Pulmonary artery endothelial cell (primary cell): ENCODE measurements around the gene TMEM273. TPM values are rescaled to one million over a fixed set of nuclear protein-coding genes. Genes with fewer than 3 reads are reported as not detected.

Source experiments
- DNase-seq: peaks from one replicate; pipeline ENCODE4 v3.0.0-alpha.2; 2011; ENCODE audit warnings: low read depth, low spot score
- total RNA-seq: library from RNA; depleted of rRNA; stranded (reverse); fragments of >200 nt; gene quantifications from 2 replicates; pipeline ENCODE4 v1.2.3, GENCODE V29; 2014

Gene TMEM273
- total RNA-seq, 1 donor from 2014 or later, result 1.3 TPM

DNA sequence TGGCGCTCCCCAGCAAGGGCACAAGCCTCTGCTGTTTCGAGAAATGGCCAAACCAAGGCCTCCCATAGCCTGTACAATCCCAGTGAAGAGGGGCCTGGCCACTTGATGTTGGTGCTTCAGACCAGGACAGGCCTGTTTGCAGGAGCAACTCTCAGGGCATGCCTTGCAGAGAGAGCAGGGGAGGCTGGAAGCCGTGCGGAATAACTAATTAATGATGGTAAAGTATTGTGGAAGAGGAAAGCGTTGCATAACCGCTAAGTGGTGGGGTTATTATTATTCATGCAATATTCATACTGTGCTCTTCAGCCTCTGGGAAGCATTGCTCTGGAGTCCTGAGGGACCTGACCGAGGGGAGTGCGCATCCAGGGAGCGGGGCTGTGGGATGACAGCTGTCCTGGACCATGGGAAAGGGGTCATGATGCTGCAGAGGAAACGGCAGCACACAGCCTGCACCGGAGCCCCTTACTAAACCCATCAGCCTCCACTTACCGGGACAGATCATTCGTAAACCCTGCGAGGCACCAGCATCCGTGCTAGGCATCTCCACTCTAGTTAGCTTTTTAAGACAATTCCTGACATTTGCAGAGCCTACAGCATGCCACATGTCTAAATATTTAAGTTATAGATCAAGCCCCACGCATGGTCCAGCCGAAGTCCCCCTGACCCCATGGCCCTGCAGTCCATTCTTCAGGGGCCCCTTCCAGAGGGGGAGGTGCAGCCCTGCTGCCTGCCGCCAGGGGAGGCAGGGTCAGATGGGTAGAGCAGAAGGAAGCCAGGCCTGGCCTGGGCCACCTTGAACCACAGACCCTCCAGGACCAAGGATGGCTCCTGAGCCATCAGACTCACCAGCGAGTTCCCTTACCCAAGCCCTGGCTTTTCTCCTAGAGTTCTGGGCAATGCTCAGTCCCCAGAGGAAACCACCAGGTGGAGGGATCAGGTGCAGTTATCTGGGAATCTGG lies 11.6 kb downstream of the TMEM273 start:
- DNase-seq, result no peak

DNA sequence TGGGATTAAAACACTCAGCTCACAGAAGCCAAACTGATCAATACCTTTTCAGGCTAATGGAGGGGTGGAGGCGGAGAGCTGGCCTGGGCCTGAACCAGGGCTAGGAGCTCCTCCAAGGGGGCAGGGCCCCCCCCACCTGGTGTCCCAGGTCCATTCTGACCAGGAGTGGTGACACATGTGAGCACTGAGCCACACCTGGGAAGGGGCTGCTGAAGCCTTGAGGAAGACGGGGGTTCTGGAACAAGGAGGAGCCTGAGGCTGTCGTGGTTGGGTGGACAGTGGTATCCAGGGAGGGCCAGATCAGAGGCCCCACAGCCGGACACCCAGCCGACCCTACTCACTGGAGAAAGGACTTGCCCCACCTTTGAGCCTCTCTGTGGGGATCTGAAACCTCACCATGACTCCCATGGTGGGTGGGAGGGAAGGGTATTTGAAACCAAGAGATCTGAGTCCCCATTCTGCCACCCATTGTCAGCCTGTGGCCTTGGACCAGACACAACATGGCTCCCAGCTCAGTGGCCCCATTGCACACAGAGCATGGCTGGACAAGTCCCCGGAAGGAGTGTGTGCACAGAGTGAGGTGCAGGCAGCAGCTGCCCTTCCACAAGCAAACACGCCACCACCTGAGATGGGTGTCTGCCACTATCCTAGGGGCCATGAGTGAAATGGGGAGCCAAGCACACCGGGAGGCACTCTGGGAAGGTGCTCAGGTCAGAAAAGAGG lies 12.4 kb downstream of the TMEM273 start:
- no peak for DNase-seq

DNA sequence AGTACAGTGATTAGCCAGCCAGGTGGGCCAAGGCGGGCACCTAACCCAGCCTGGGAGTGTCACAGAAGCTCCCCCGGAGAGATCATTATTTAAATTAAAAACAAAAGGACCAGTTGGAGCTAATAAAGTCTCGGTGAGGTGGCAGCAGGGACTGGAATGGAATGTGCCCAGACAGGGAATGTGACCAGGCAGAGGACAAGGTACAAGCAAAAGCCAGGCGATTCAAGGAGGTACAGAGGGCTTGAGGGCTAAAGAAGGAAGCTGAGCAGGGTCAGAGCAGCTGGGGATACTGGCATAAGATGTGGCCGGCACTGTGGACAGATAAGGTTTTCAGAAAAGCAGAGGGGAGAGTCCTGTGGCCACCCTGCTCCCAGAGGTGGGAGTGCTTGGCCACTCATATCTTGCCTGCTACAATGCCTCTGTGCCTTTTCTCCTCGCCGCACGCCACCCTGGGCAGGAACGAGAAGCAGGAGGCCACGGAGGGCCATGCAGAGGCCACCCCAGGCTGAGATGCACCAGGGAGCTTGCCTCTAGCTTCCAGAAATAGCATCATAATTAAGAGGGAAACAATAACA lies 13.2 kb downstream of the TMEM273 start:
- DNase-seq, result no peak

DNA sequence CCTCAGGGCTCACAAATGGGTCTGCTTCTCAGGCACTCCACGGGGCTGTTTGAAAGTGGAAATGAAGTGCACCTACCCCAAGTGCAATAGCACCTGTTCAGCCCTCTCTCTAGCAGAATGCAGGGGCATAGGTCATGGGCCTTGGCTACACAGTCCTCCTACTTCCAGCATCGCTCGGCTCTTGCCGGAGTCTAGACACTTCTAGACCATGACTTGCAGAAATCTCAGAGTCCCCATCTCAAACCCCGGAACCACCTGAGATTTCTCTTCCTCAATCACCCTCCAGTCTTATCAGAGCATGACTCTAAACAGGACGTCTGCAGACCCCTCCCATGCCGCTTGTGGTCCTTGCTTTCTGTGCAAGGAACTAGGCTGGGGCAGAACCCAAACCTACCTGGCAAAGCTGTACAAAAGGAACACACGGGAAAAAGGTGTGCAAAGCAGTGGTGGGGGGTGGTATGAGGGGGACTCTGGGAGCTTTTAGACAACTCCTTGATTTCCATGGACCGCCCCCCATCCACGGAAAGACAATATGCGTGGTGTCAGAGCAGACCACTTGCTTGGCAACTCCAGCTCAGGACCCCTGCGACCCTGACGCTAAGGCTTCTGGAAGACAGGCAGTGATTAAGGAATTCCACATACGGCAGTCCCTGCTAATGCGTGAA lies 13.8 kb downstream of the TMEM273 start:
- DNase-seq, result no peak

DNA sequence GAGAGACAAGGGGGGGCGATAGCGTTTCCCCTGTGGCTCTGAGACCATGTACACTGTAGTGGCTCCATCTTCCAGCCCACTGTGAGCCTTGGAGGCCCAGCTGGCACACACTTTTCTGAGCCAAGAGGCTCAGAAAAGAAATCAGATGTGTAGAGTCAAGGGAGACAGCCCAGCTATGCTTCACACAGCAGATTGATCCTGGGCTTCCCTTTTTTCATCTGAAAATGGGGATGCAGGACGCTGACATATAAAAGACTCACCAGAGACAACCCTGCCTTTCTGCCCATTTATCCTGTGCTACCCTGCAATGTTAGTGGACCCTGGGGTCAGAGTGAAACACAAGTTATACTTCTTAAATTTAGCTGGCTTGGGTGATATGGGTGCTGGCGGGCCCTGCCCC lies 14.3 kb downstream of the TMEM273 start:
- no peak for DNase-seq

DNA sequence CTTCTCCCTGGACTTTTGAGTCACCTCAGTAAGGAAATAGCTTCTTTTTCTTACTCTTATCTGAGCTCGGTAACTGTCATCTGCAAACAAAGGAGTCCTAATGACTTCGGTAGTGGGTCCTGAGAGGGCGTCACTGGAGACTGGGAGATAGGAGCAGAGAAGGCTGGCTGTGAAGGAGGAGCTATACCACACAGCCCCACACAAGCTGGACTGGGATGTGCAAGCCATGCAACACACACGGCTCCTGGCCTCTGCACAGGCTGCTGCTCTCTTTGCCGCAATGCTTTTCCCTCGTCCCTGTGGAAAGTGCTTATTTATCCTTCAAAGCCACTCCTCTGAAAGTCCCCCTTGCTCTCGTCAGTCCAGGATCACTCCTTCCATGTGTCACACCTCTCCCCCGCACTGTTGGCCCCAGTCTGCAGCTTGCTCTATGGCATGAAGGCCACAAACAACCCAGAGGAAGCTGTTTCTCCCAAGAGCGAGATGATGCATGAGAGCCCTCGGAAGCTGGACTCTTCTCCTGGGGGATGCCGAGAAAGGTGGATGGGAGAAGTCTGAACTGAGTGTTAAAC lies 14.9 kb downstream of the TMEM273 start:
- no peak for DNase-seq

DNA sequence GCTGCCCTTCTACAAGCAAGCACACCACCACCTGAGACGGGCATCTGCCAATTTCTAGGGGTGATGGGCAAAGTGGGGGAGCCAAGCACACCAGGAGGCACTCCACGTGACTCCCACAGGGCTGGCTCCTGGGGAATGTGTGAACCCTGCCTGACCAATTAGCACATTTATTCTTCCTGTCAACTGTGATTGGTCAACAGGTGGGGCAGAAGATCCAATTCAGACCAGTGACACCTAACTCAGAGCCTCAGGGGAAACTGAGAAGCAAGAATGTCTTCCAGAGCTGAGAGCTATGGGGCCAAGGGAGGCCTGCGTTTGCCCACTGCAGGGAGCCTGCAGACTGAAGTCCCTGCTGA lies 15.4 kb downstream of the TMEM273 start:
- DNase-seq, result no peak

DNA sequence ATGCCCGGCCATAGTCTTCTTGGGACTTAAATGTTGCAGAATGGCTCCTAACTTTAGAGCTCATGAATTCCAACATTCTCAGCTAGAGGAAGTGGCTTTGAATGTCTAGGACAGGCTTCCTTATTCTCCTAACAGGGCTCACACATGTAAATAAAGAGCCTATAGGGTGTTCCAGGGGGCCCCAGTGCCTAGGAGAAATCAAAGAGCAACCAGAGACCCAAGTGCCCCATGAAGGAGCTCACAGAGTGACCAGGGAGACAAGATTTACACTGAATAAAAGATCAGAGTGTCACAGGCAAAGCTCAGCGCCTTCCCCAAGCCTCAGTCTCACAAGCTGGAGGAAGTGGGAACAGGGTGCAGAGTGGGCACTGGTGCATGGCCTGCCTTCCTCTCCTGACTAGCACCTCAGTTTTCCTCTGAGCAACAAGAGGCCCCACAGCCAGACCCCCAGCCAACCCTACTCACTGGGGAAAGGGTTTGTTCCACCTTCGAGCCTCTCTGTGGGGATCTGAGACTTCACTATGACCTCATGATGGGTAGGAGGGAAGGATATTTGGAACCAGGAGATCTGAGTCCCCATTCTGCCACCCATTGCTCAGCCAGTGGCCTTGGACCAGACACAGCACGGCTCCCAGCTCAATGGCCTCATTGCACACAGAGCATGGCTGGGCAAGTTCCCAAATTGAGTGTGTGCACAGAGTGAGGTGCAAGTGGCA lies 16.0 kb downstream of the TMEM273 start:
- no peak for DNase-seq

DNA sequence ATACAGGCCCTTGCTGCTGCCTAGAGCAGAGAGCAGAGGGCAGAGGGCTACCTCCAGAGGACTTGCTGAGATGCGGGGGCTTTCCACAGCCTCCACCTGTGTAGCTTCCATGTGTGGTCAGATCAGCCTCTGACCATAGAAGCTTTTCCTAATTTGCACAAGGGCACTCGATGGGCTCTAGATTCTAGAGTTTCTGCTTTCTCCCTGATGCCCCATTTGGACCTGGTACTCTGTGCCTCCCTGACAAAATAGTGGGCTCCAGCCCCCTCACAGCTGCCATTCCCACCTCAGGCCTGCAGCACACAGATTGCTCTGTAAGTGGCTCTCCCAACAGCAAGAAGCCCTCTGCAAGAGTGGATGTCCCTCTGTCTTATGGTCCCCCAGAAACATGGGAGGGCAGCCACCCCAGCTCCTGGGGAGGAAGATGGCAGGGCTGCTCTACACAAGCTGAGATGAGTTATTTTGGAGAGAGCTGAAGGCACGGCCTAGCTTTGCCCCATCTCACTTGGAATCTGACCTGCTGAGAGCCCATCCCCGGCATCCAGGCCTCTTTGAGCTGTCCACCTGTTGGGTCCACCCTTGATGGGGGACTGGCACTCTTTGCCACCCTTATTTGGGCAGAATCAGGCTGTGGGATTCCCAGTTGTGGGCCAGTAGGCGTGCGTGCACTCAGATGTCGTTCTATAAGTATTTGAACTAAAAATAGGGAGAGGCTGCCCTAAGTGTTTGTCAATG lies 16.7 kb downstream of the TMEM273 start:
- no peak for DNase-seq

DNA sequence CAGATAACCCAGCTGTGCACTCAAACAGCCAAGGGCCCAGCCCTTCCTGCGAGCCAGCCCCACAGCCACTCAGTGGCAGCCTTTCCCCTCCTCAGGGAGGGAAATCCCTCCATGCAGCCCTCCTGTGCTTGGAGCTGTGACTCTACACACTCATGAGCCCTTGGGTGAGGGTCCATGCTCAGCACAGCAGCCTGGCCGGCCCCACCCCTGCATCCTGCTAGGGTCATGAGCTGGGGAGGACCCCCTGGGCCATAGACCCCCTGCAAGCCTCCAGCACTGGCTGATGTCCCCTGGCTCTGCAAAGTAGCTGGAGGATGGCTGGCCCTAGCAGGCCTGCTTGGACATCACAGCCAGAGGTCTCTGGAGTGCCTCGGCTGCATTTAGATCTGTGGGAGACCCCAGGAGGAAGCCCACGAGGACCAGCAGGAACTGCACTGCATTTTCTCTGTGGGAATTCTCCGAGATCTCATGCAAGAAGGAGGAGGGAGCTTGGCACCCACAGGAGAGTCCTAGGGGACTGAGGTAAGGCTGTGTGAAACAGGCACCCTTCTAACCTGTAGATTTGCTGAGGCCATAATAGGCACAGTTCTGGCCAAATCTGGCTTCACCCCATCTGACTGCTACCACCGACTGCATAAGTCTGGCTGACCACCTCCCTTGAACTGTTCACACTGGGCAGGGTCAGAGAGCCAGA lies 17.4 kb downstream of the TMEM273 start:
- no peak for DNase-seq

DNA sequence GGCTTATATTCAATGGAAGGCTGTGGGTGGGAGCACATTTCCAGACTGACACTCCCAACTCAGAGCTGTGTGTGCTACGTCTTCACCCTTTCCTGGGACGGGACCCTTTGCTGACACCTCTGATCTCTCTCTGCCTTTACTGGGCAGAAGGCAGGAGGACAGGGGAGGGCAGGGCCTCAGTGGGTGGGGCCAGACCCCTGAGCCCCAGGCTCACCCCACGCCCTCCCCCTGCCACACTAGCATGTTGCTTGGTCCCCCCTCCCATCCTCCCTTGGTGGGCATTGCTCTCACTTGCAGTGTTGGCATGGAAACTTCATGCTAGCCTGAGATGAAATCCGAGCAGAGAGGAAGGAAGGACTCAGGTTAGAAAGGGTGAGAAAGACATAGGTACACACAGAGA lies 18.4 kb downstream of the TMEM273 start:
- no peak for DNase-seq

DNA sequence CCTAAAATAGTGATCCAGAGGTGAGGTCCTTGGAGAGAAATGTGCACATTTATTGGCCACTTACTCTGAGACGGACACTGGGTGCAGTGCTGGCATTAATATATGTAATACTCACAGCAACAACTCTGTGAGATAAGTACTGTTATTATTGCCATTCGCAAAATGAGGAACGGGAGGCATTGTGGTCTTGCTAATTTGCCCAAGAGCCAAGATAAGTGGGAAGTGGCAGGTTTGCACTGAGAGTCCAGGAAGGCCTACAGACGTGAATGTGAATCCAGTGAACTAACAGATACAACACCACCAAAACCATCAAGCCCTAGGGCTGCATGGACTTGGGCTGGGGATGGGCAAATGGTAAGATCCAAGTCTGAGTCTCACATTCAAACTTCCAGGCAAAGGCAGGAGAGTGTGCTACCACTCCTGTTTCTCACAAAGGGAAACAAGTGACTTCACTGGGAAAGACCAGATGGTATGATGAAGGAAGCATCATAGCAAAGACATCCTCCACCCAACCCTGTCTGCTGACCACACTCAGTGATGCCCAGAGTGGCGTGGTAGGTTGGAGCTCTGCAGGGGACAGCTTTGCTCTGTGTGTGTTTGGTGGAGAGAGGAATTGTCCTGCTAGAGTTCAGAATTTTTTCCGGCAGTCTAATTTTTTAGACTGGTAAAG lies 19.2 kb downstream of the TMEM273 start:
- no peak for DNase-seq

DNA sequence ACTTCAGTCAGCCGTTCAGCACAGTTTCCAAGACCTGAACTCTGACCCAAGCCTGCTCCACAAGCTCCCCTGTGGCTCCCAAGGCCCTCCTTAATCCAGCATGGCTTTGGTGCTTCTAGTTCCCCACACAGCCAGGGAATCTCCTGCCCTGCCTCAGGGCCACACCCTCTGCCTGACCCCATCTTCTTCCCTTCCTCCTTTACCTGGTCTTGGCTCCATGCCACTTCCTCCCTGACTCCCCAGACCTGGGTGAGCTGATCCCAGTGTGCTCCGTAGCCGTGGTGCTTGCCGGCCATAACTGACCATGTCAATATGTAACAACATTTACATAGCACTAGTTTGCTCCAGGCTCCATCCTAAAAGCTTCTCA lies 20.0 kb downstream of the TMEM273 start:
- DNase-seq, result no peak

DNA sequence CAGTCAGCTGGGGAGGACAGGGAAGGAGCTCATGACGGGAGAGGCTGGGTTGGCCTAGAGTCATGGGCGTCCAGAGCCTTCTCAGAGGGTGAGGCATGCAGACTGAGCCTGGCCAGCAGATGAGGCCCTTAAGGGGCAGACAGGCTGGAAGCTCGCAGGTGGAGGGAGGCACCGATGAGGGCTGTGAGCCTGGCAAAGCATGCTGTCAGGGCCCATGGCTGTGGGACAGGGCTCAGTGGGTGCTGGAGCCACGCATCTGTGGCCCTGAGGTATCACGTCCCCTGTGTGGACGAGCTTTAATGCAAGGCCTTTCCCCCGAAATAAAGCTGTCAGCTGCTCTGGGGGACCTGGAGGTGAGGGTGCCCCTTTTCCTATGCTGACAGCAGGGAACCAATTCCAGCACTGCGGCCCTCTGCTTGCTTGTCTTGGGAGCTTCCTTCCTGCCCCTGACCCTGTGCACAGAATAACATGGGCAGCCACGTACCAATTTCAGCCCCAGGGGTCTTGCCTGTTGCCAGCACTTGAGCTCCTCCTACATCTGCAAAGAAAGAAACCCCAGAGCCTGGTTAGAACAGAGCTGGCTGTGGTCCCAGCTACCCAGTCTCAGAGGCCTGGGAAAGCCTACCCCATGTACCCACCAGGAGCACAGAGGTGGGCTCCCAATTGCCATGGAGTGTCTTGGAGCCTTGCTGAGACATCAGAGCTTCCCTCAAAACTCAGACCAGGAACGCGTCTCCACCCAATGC lies 20.6 kb downstream of the TMEM273 start:
- DNase-seq, result no peak

DNA sequence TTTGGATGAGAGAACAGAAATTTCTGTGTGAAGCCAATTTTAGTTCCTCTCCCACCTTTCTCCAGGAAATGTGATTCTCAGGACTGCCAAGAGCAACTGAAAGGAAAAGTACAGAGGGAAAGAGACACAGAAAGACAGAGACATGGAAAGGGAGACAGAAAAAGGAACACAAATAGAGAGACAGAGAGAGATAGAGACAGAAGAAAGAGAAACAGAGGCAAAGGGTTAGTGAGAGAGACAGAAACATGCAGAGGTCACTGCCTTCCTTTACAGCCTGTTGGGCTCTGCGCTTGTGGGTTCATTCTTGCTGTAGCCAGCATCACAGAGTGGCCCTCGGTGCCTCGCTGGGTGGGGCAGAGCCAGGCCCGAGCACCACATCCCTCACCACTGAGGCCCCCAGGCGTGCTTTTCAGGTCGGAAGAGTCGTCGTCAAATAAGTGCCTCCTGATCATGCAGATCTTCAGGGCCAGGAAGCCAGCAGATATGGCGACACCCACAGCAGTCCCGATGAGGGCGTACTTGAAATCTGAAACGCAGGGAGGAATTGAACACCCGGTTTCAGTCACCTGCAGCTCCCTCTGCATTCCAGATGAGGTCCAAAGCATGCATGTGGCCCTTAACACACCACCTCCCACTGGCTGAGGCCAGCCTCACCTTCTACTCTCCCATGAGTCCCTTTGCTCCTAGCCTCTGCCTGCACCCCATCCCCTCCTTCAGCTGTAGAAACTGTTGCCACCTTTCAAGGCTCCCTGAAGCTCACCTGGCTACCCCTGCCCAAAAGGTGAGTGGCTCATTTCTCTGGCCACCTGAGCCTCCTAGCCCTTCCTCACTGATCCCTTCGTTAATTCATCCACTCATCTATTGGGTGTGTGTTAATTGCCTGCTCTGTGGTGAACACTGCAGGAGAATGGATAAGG lies 21.4 kb downstream of the TMEM273 start:
- DNase-seq, result no peak

DNA sequence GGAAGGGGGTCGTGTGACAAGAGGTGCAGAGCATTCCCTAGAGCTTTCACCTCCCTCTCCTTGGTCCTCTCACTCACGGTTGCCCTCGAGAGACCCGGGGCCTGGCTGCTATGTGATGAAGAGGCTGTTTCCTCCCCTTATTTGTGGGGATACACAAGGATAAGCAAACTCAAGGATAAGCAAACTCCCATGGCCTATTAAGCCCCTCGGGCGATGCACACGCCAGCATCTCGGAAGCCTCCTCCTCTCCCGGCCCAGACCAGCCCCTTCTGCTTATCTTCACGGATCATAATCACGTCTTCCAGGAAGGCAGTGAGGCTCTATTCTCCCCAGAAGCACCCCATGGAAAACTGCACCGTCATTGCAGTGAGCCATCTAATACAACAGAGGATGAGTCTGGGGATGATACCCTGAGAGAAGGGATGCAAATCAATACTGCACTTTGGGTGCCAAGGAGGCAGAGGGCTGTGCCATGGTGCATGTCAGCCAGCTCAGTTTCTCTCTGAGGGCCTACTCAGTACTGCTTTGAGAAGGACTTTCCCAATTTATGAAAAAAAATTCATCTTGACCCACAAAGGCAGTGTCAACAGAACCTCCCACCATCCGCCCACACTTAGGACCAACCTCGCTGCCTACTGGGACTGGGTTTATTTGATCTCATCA lies 22.2 kb downstream of the TMEM273 start:
- DNase-seq, result no peak

DNA sequence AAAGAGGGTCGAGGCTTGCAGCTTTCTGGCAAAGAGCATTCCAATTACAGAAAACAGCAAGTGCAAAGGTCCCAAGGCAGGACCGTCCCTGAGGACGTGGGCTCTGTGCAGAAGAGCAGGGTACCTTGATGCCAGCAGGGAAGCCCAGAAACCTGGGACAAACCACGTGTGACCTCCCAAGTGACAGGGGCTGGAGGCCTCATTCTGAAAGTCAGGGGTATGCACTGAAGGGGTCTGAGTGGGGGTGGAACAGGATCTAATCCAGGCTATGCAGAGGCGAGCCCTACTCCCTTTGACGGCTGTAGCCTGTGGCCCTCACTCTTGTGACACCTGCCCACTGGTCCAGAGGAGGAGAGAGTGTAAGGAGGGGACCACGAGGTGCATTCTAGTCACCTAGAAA lies 22.9 kb downstream of the TMEM273 start:
- no peak for DNase-seq
